Astrocyte (in vitro differentiated cells and primary cell): ENCODE results near the gene CCNL2.

Experiments
- CTCF ChIP-seq: IDR thresholded peaks from 2 replicates; pipeline ENCODE4 v1.5.1; 2011; ENCODE audit warnings: low read depth, mild to moderate bottlenecking, inconsistent platforms, low read length, moderate library complexity; ENCODE audit not compliant: insufficient read depth
- EZH2 ChIP-seq: IDR thresholded peaks from 2 replicates; pipeline ENCODE4 v1.6.1; 2012; ENCODE audit warnings: mild to moderate bottlenecking, low read length, inconsistent platforms; ENCODE audit not compliant: insufficient read depth

GRCh38 chr1:1345384-1345783, 53.8 kb downstream of the CCNL2 start:
- TF ChIP-seq CTCF (no peak), EZH2 (no peak)
